ENCODE measurements around the gene SVBP. TPM values are rescaled to one million over a fixed set of nuclear protein-coding genes. Genes with fewer than 3 reads are reported as not detected.

The SVBP gene
- total RNA-seq, 4 donors from 2014 or later: 15.5 to 26.4 (median 24.9) TPM

GRCh38 chr1:42835422-42835821 is 18.2 kb upstream of the SVBP start:
- H3K4me1 ChIP-seq: no peaks in the 10 kb centered on the region
- TF ChIP-seq, protein P1, sequence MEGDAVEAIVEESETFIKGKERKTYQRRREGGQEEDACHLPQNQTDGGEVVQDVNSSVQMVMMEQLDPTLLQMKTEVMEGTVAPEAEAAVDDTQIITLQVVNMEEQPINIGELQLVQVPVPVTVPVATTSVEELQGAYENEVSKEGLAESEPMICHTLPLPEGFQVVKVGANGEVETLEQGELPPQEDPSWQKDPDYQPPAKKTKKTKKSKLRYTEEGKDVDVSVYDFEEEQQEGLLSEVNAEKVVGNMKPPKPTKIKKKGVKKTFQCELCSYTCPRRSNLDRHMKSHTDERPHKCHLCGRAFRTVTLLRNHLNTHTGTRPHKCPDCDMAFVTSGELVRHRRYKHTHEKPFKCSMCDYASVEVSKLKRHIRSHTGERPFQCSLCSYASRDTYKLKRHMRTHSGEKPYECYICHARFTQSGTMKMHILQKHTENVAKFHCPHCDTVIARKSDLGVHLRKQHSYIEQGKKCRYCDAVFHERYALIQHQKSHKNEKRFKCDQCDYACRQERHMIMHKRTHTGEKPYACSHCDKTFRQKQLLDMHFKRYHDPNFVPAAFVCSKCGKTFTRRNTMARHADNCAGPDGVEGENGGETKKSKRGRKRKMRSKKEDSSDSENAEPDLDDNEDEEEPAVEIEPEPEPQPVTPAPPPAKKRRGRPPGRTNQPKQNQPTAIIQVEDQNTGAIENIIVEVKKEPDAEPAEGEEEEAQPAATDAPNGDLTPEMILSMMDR (IDR thresholded peaks at IDR 0.05 in 4 of 5, conservative IDR thresholded peaks at IDR 0.05 in 1 of 5): no peak
- no peak for TF ChIP-seq POLR2A (IDR thresholded peaks at IDR 0.05)
- H3K27me3 ChIP-seq: no peaks in the 10 kb centered on the region
- no peak overlapping the region for H3K4me3 ChIP-seq
- intact Hi-C loops (cut with DNase I; ENCODE audit: low total_unique reads): no loop called here
- no peaks in the 10 kb centered on the region for H3K9me3 ChIP-seq
- peaks cover 0 to 9% of the 10 kb centered on the region in 2 donors for H3K36me3 ChIP-seq
- ATAC-seq (no peak), DNase-seq (no peak)
- no peak overlapping the region for H3K27ac ChIP-seq
- in situ Hi-C loops (cut with MboI; ENCODE audit: low sequenced_read_pairs in 4 of 4): no loop called here

DNA sequence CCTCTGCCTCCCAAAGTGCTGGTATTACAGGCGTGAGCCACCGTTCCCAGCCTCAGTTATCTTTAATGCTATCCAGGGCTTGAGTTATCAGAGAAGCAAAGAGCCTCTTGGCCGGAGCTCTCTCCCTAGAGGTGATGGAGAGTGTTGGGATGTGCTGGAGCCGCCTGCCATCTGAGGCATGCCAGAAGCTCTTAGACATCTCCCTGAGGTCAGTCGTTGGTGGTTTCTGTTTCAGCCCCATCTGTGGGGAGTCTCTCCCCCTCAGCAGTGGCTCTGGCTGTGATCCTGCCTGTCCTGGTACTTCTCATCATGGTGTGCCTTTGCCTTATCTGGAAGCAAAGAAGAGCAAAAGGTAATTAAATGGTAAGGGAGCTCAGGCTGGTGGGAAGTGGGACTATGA is 17.6 kb upstream of the SVBP start:
- TF ChIP-seq, protein P1 (IDR thresholded peaks at IDR 0.05 in 4 of 5, conservative IDR thresholded peaks at IDR 0.05 in 1 of 5): no peak
- TF ChIP-seq POLR2A (IDR thresholded peaks at IDR 0.05): no peak
- H3K4me3 ChIP-seq: no peak overlapping the region
- no peaks in the 10 kb centered on the region for H3K9me3 ChIP-seq
- H3K36me3 ChIP-seq: peaks cover 0 to 13% of the 10 kb centered on the region in 2 donors
- H3K4me1 ChIP-seq: no peaks in the 10 kb centered on the region
- no peaks in the 10 kb centered on the region for H3K27me3 ChIP-seq
- in situ Hi-C loops (cut with MboI; ENCODE audit: low sequenced_read_pairs in 4 of 4) (no loop called here), intact Hi-C loops (cut with DNase I; ENCODE audit: low total_unique reads) (no loop called here)
- ATAC-seq (no peak), DNase-seq (no peak)
- H3K27ac ChIP-seq: no peak overlapping the region

DNA sequence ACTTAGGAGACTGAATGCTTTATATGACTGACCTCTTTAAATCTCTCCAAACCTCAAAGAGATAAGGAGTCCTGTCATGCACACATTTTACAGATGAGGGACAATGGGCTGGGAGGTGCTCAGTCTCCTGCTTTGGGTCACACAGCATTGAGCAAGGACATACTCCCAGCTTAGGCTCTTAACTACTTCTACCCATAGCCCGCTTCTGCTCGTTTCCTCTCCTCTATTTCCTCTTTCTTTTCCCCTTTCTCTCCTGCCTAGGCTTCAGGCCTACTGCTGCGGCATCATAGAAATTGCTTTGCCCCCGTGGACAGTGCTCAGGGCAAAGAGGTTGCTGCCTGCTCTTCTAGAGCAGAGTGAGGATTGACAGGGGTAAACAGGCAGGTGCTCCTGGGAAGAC is 16.8 kb upstream of the SVBP start:
- Histone ChIP-seq H3K27me3 (no peaks in the 10 kb centered on the region), H3K36me3 (peaks cover 0 to 13% of the 10 kb centered on the region in 2 donors), H3K9me3 (no peaks in the 10 kb centered on the region), H3K4me3 (no peak overlapping the region), H3K27ac (no peak overlapping the region), H3K4me1 (no peaks in the 10 kb centered on the region)
- DNase-seq (no peak), ATAC-seq (no peak)
- TF ChIP-seq POLR2A (IDR thresholded peaks at IDR 0.05): no peak
- TF ChIP-seq, protein P1 (IDR thresholded peaks at IDR 0.05 in 4 of 5, conservative IDR thresholded peaks at IDR 0.05 in 1 of 5): no peak
- in situ Hi-C loops (cut with MboI; ENCODE audit: low sequenced_read_pairs in 4 of 4): no loop called here
- intact Hi-C loops (cut with DNase I; ENCODE audit: low total_unique reads): no loop called here

DNA sequence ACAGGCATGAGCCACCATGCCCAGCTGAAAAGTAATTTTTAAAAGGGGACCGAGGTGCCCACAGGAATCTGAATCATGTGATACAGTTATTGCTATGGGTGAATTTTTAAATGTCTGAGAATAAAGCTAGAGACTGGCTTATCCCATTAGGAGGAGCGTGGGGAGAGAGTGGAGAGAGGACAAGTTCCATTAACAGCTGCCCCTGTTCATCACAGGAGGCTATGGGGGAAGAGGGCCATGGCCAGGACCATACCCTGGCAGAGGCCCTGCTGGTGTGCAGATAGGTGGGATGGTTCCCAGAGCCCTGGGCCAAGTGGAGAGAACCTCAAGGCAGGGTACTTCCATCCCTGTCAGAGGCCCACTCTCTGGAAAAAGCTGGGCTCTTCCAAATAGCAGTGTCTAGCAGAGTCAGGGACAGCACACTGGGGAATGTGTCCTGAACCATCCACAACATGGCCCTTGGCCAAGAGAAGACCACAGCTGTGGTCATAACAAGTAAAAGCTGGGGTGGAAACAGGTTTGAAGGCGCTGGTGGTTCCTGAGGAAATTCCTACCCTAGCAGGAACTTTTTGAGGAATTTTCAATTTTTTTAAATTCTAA is 15.5 kb upstream of the SVBP start:
- Histone ChIP-seq H3K4me1 (no peaks in the 10 kb centered on the region), H3K27me3 (no peaks in the 10 kb centered on the region), H3K4me3 (no peak overlapping the region), H3K9me3 (no peaks in the 10 kb centered on the region), H3K27ac (no peak overlapping the region), H3K36me3 (peaks cover 0 to 13% of the 10 kb centered on the region in 2 donors)
- TF ChIP-seq POLR2A (IDR thresholded peaks at IDR 0.05): no peak
- TF ChIP-seq, protein P1 (IDR thresholded peaks at IDR 0.05 in 4 of 5, conservative IDR thresholded peaks at IDR 0.05 in 1 of 5): no peak
- no peak for DNase-seq
- in situ Hi-C loops (cut with MboI; ENCODE audit: low sequenced_read_pairs in 4 of 4): no loop called here
- intact Hi-C loops (cut with DNase I; ENCODE audit: low total_unique reads): no loop called here
- ATAC-seq: no peak

- Histone ChIP-seq H3K27ac (no peak overlapping the region), H3K27me3 (no peaks in the 10 kb centered on the region), H3K4me3 (no peak overlapping the region), H3K4me1 (no peaks in the 10 kb centered on the region), H3K9me3 (no peaks in the 10 kb centered on the region), H3K36me3 (peaks cover 0 to 7% of the 10 kb centered on the region in 2 donors)
- DNase-seq (no peak), ATAC-seq (no peak)
- TF ChIP-seq, protein P1 (IDR thresholded peaks at IDR 0.05 in 4 of 5, conservative IDR thresholded peaks at IDR 0.05 in 1 of 5): no peak
- TF ChIP-seq POLR2A (IDR thresholded peaks at IDR 0.05): no peak
- intact Hi-C loops (cut with DNase I; ENCODE audit: low total_unique reads): no loop called here
- in situ Hi-C loops (cut with MboI; ENCODE audit: low sequenced_read_pairs in 4 of 4): no loop called here
Measured at GRCh38 chr1:42831273-42831672, 14.1 kb upstream of the SVBP start.
